Neural cell (in vitro differentiated cells): ENCODE measurements around the gene ROR2. TPM values are rescaled to one million over a fixed set of nuclear protein-coding genes. Genes with fewer than 3 reads are reported as not detected.

Experiments
- H2AFZ ChIP-seq: fragments of 200-600, 300-800 bp; sonication (generic), shearing (Covaris generic); 2 replicates; pipeline ENCODE4 v1.6.0; 2014; ENCODE audit warnings: low read depth, mild to moderate bottlenecking, antibody characterized with exemption, low read length, moderate library complexity
- H3F3A ChIP-seq: fragments of 200-600 bp; shearing (Covaris generic); 2 replicates; pipeline ENCODE4 v1.6.1; 2016; ENCODE audit warnings: mild to moderate bottlenecking, moderate library complexity, mixed read lengths, antibody characterized with exemption, low read length; ENCODE audit not compliant: insufficient read depth, poor library complexity, severe bottlenecking
- H3K27ac ChIP-seq: fragments of 200-600, 300-800 bp; sonication (generic), shearing (Covaris generic); 2 replicates; pipeline ENCODE4 v1.5.1; 2014; ENCODE audit warnings: mild to moderate bottlenecking, low read length, moderate library complexity
- H3K27me3 ChIP-seq: fragments of 300-800, 200-600 bp; sonication (generic), shearing (Covaris generic); 2 replicates; pipeline ENCODE4 v1.6.0; 2014; ENCODE audit warnings: mild to moderate bottlenecking, low read depth, low read length, moderate library complexity; ENCODE audit not compliant: insufficient read depth
- H3K36me3 ChIP-seq: fragments of 300-800, 200-600 bp; sonication (generic), shearing (Covaris generic); 2 replicates; pipeline ENCODE4 v1.5.1; 2014; ENCODE audit warnings: mild to moderate bottlenecking, antibody characterized with exemption, low read length, moderate library complexity; ENCODE audit not compliant: insufficient read depth
- H3K4me2 ChIP-seq: fragments of 300-800, 200-600 bp; sonication (generic), shearing (Covaris generic); 2 replicates; pipeline ENCODE4 v1.6.0; 2014; ENCODE audit warnings: mild to moderate bottlenecking, low read length
- H3K4me3 ChIP-seq: fragments of 300-800, 200-600 bp; sonication (generic), shearing (Covaris generic); 2 replicates; pipeline ENCODE4 v1.5.1; 2014; ENCODE audit warnings: mild to moderate bottlenecking, low read length, moderate library complexity
- H3K79me2 ChIP-seq: fragments of 200-600 bp; shearing (Covaris generic); replicated peaks from 2 replicates; pipeline ENCODE4 v1.6.0; 2014; ENCODE audit warnings: mild to moderate bottlenecking, low read length, moderate library complexity; ENCODE audit not compliant: insufficient read depth
- H3K9ac ChIP-seq: fragments of 300-800, 200-600 bp; sonication (generic), shearing (Covaris generic); 2 replicates; pipeline ENCODE4 v1.6.1; 2016; ENCODE audit warnings: mild to moderate bottlenecking, low read length, mixed read lengths
- H3K9me2 ChIP-seq: fragments of 200-600 bp; shearing (Covaris generic); 2 replicates; pipeline ENCODE4 v1.6.1; 2016; ENCODE audit warnings: mild to moderate bottlenecking, low read length, mixed read lengths; ENCODE audit not compliant: insufficient read depth
- H3K9me3 ChIP-seq: fragments of 200-600, 300-800 bp; sonication (generic), shearing (Covaris generic); 2 replicates; pipeline ENCODE4 v1.6.1; 2016; ENCODE audit warnings: mild to moderate bottlenecking, mixed run types, low read length, moderate library complexity, mixed read lengths
- H4K20me1 ChIP-seq: fragments of 200-600 bp; shearing (Covaris generic); 2 replicates; pipeline ENCODE4 v1.6.1; 2016; ENCODE audit warnings: mild to moderate bottlenecking, mixed run types; ENCODE audit not compliant: insufficient read depth
- CTCF ChIP-seq: fragments of 450-650 bp; IDR thresholded peaks from 2 replicates; pipeline ENCODE4 v1.5.1; 2014; ENCODE audit warnings: antibody characterized with exemption, mild to moderate bottlenecking, moderate library complexity; ENCODE audit not compliant: poor library complexity, severe bottlenecking
- EP300 ChIP-seq: fragments of 450-650 bp; conservative IDR thresholded peaks from 2 replicates; pipeline ENCODE4 v1.6.1; 2014; ENCODE audit warnings: antibody characterized with exemption, mild to moderate bottlenecking, moderate library complexity; ENCODE audit not compliant: poor library complexity, severe bottlenecking
- EZH2 ChIP-seq: fragments of 200-600, 300-800 bp; shearing (Covaris generic), sonication (generic); IDR thresholded peaks from 2 replicates; pipeline ENCODE4 v1.6.1; 2014; ENCODE audit warnings: antibody characterized with exemption, low read length, borderline replicate concordance, mild to moderate bottlenecking; ENCODE audit not compliant: insufficient read depth, poor library complexity, severe bottlenecking
- MXI1 ChIP-seq: fragments of 450-650 bp; conservative IDR thresholded peaks from 2 replicates; pipeline ENCODE4 v1.6.1; 2014; ENCODE audit warnings: antibody characterized with exemption, mild to moderate bottlenecking; ENCODE audit not compliant: poor library complexity, severe bottlenecking
- POLR2AphosphoS5 ChIP-seq: IDR thresholded peaks from 2 replicates; pipeline ENCODE4 v1.6.1; 2012
- RAD21 ChIP-seq: fragments of 450-650 bp; conservative IDR thresholded peaks from 2 replicates; pipeline ENCODE4 v1.6.1; 2014; ENCODE audit warnings: antibody characterized with exemption, mild to moderate bottlenecking, moderate library complexity
- REST ChIP-seq: IDR thresholded peaks from 2 replicates; pipeline ENCODE4 v1.6.1; 2012; ENCODE audit warnings: borderline replicate concordance
- SMC3 ChIP-seq: fragments of 450-650 bp; conservative IDR thresholded peaks from 2 replicates; pipeline ENCODE4 v1.6.1; 2014; ENCODE audit warnings: antibody characterized with exemption, mild to moderate bottlenecking, moderate library complexity; ENCODE audit not compliant: poor library complexity
- TAF1 ChIP-seq: IDR thresholded peaks from 2 replicates; pipeline ENCODE4 v1.6.1; 2012; ENCODE audit warnings: low read depth
- polyA plus RNA-seq: library from polyadenylated mRNA; depleted of rRNA; stranded (reverse); fragments of >200 nt; gene quantifications from 2 replicates; pipeline ENCODE4 v1.2.3, GENCODE V29; 2014

ROR2 gene
- polyA plus RNA-seq, 1 donor from 2014 or later, result 0.33 TPM

DNA sequence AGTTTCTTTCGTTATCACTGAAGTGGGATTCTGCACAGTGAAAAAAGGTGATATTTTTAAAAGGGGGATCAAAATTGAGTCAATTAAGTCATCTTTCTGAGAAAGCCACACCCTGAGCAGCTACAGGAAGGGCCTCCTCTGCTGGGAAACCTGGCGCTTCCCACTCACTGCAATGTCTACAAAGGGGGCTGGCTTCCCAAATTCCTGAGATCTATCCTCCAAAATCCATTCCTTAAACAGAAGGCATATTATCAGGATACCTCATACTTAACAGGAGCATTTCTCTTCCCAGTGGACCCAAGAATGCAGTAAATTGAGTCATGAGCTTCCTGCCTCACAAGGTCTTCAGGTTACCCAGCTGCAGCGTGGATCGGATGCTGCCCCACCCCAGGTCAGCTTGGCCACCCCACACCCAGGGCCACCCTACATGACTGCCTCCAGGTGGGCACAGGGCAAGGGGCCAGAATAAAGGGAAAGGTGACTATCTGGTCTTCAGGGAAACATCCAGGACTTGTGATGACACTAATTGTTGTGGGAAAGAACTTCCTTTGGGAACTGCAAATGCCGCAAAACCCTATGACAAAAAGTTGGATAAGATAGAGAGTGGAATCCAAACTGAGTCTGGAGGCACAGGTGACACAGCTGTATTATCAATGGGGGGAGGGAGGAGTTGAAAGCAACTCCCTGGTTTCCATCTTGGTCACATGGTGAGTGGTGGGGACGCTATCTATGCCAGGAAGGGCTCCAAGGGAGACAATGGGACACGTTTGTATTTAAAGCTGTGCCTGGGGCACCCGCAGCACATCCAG lies 42.3 kb downstream of the ROR2 start:
- Histone ChIP-seq H2AFZ (no peak overlapping the region), H3K9me2 (no peaks in the 10 kb centered on the region), H3K27me3 (no peaks in the 10 kb centered on the region), H3K79me2 (no peaks in the 10 kb centered on the region), H3K36me3 (no peaks in the 10 kb centered on the region), H3K9ac (no peak overlapping the region), H3K9me3 (no peaks in the 10 kb centered on the region), H3K4me2 (no peak overlapping the region), H3F3A (no peaks in the 10 kb centered on the region), H4K20me1 (no peaks in the 10 kb centered on the region), H3K4me3 (no peak overlapping the region), H3K27ac (no peak overlapping the region)
- no peak for TF ChIP-seq POLR2AphosphoS5
- TF ChIP-seq RAD21, result no peak

DNA sequence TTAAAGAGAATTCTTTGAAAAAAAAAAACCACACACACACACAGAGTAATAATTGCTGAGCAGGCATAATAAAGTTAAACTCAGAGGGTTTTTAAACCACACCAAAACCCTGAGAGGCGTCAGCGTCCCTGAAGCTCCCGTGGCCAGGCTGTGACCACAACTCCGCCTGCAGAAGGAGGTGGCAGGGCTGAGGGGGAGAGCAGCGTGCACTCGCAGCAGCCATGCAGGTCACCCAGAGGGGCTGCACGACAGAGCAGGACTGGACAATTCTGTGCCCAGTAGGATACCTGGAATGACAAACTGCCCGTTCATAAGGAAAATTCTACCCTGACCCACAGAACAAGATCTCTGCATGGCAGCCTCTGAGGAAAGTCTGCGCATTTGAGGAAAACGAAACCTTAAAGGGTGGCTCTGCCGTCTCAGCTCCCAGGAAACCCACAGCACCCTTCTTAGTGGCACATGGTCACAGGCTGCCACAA lies 44.0 kb downstream of the ROR2 start:
- Histone ChIP-seq H3K27ac (no peak overlapping the region), H3K27me3 (no peaks in the 10 kb centered on the region), H3K4me2 (no peak overlapping the region), H3K9me2 (no peaks in the 10 kb centered on the region), H4K20me1 (no peaks in the 10 kb centered on the region), H2AFZ (no peak overlapping the region), H3K4me3 (no peak overlapping the region), H3K9ac (no peak overlapping the region), H3K79me2 (no peaks in the 10 kb centered on the region), H3K36me3 (no peaks in the 10 kb centered on the region), H3K9me3 (no peaks in the 10 kb centered on the region), H3F3A (no peaks in the 10 kb centered on the region)
- TF ChIP-seq CTCF (no peak), POLR2AphosphoS5 (no peak), MXI1 (no peak), RAD21 (no peak), REST (no peak), EZH2 (no peak), SMC3 (no peak), EP300 (no peak), TAF1 (no peak)
